ENCODE measurements around the gene SPAG7. TPM values are rescaled to one million over a fixed set of nuclear protein-coding genes. Genes with fewer than 3 reads are reported as not detected.
"Not testable (repeated sequence)": the region's sequence is repeated elsewhere in the genome, so short reads cannot be mapped to it uniquely, and the experiment has no call there.

SPAG7 gene
- total RNA-seq, 1 experiment from 2014 or later: 43.4 TPM

- CTCF ChIA-PET: no interaction called here
- no peaks in the 10 kb centered on the region for H3K9me3 ChIP-seq (ENCODE audit: control insufficient read depth, insufficient read depth, low read depth, low read length)
- intact Hi-C loops (cut with micrococcal nuclease; ENCODE audit: unreplicated experiment): no loop called here
- no peak for TF ChIP-seq POLR2AphosphoS5 (IDR thresholded peaks at IDR 0.05; ENCODE audit: low read depth, low read length)
- H3K27me3 ChIP-seq (ENCODE audit: control insufficient read depth, insufficient read depth, low read length): no peaks in the 10 kb centered on the region
- POLR2A ChIA-PET: interaction anchor here (0.7 kb wide), 1 partner anchor 67 kb away, joined by 8 read pairs; no protein-coding TSS in a partner anchor
- BruUV-seq (replicated peaks): no TSS peak
- H3K4me1 ChIP-seq (ENCODE audit: control insufficient read depth, insufficient read depth, low read length): no peaks in the 10 kb centered on the region
- no peak for DNase-seq (ENCODE audit: low read depth, low spot score)
- no peak for ATAC-seq
- in situ Hi-C loops (cut with HindIII; ENCODE audit: low pct_unique_long_range_greater_than_20kb, low sequenced_read_pairs): no loop called here
- no peaks in the 10 kb centered on the region for H3K36me3 ChIP-seq (ENCODE audit: control insufficient read depth, insufficient read depth, low read length)
- no peak overlapping the region for H3K27ac ChIP-seq (ENCODE audit: low read length)
- H3K4me3 ChIP-seq (ENCODE audit: low read depth in 2 of 2, low read length in 2 of 2): no peak overlapping the region
Observed at GRCh38 chr17:4919511-4920047, 48.0 kb downstream of the SPAG7 start.

DNA sequence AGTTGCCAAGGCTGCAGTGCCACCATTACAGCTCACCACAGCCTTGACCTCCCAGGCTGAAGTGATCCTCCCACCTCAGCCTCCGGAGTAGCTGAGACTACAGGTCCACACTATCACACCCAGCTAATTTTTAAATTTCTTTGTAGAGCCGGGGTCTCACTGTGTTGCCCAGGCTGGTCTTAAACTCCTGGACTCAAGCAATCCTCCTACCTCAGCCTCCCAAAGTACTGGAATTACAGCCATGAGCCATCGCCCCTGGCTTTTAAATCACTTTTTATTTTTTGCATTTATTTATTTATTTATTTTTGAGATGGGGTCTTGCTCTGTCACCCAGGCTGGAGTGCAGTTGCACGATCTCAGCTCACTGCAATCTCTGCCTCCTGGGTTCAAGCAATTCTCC, 53.1 kb downstream of the SPAG7 start:
- ATAC-seq; BruUV-seq (replicated peaks); H3K9me3 ChIP-seq (ENCODE audit: control insufficient read depth, insufficient read depth, low read depth, low read length); H3K27ac ChIP-seq (ENCODE audit: low read length); H3K4me1 ChIP-seq (ENCODE audit: control insufficient read depth, insufficient read depth, low read length); in situ Hi-C loops (cut with HindIII; ENCODE audit: low pct_unique_long_range_greater_than_20kb, low sequenced_read_pairs); H3K27me3 ChIP-seq (ENCODE audit: control insufficient read depth, insufficient read depth, low read length); POLR2A ChIA-PET; H3K4me3 ChIP-seq (ENCODE audit: low read depth in 2 of 2, low read length in 2 of 2); intact Hi-C loops (cut with micrococcal nuclease; ENCODE audit: unreplicated experiment); DNase-seq (ENCODE audit: low read depth, low spot score); H3K36me3 ChIP-seq (ENCODE audit: control insufficient read depth, insufficient read depth, low read length); CTCF ChIA-PET: not testable (repeated sequence)

- intact Hi-C loops (cut with micrococcal nuclease; ENCODE audit: unreplicated experiment) (no loop called here), in situ Hi-C loops (cut with HindIII; ENCODE audit: low pct_unique_long_range_greater_than_20kb, low sequenced_read_pairs) (no loop called here)
- Histone ChIP-seq H3K36me3 (ENCODE audit: control insufficient read depth, insufficient read depth, low read length) (no peaks in the 10 kb centered on the region), H3K27me3 (ENCODE audit: control insufficient read depth, insufficient read depth, low read length) (no peaks in the 10 kb centered on the region), H3K9me3 (ENCODE audit: control insufficient read depth, insufficient read depth, low read depth, low read length) (no peaks in the 10 kb centered on the region), H3K27ac (ENCODE audit: low read length) (no peak overlapping the region), H3K4me1 (ENCODE audit: control insufficient read depth, insufficient read depth, low read length) (no peaks in the 10 kb centered on the region), H3K4me3 (ENCODE audit: low read depth in 2 of 2, low read length in 2 of 2) (no peak overlapping the region)
- ATAC-seq (no peak), DNase-seq (ENCODE audit: low read depth, low spot score) (no peak)
- ChIA-PET POLR2A (interaction anchor here (0.6 kb wide), 1 partner anchor 110 kb away, joined by 3 read pairs; no protein-coding TSS in a partner anchor), CTCF (no interaction called here)
- no TSS peak for BruUV-seq (replicated peaks)
- TF ChIP-seq TCF7L2 (IDR thresholded peaks at IDR 0.05; ENCODE audit: low read depth, low read length): no peak
- TF ChIP-seq, protein P1, sequence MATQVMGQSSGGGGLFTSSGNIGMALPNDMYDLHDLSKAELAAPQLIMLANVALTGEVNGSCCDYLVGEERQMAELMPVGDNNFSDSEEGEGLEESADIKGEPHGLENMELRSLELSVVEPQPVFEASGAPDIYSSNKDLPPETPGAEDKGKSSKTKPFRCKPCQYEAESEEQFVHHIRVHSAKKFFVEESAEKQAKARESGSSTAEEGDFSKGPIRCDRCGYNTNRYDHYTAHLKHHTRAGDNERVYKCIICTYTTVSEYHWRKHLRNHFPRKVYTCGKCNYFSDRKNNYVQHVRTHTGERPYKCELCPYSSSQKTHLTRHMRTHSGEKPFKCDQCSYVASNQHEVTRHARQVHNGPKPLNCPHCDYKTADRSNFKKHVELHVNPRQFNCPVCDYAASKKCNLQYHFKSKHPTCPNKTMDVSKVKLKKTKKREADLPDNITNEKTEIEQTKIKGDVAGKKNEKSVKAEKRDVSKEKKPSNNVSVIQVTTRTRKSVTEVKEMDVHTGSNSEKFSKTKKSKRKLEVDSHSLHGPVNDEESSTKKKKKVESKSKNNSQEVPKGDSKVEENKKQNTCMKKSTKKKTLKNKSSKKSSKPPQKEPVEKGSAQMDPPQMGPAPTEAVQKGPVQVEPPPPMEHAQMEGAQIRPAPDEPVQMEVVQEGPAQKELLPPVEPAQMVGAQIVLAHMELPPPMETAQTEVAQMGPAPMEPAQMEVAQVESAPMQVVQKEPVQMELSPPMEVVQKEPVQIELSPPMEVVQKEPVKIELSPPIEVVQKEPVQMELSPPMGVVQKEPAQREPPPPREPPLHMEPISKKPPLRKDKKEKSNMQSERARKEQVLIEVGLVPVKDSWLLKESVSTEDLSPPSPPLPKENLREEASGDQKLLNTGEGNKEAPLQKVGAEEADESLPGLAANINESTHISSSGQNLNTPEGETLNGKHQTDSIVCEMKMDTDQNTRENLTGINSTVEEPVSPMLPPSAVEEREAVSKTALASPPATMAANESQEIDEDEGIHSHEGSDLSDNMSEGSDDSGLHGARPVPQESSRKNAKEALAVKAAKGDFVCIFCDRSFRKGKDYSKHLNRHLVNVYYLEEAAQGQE (IDR thresholded peaks at IDR 0.05; ENCODE audit: insufficient read depth in 1 of 2, low read depth in 2 of 2, low read length in 1 of 2): no peak
- no peak for TF ChIP-seq POLR2AphosphoS5 (IDR thresholded peaks at IDR 0.05; ENCODE audit: low read depth, low read length)
- TF ChIP-seq SIN3A (IDR thresholded peaks at IDR 0.05; ENCODE audit: borderline replicate concordance, insufficient read depth, low read depth, low read length): no peak
- TF ChIP-seq CTCF (IDR thresholded peaks at IDR 0.05): no peak
Observed at GRCh38 chr17:4913994-4914393, 53.6 kb downstream of the SPAG7 start.

Small RNA genes lying within 50 kb of the gene (microRNA-seq; reads per million reads assigned to microRNA genes)
- not detected for gene MIR6864 (ENCODE audit: unreplicated experiment)
- gene MIR6865 (ENCODE audit: unreplicated experiment): not detected

Other genes with a start within 250 kb of the SPAG7 start
- 12.5 TPM for gene MED11, start 236.4 kb downstream of the SPAG7 start, total RNA-seq (2021; ENCODE audit: unreplicated experiment)
- 0.28 TPM for gene ZMYND15, start 228.0 kb downstream of the SPAG7 start, total RNA-seq (2021; ENCODE audit: unreplicated experiment)
- gene CXCL16, start 227.9 kb downstream of the SPAG7 start, total RNA-seq (2021; ENCODE audit: unreplicated experiment): 5.3 TPM
- gene TM4SF5, start 195.9 kb downstream of the SPAG7 start, total RNA-seq (2021; ENCODE audit: unreplicated experiment): not detected
- 0.49 TPM for gene VMO1, start 181.5 kb downstream of the SPAG7 start, total RNA-seq (2021; ENCODE audit: unreplicated experiment)
- gene GLTPD2, start 178.9 kb downstream of the SPAG7 start, total RNA-seq (2021; ENCODE audit: unreplicated experiment): not detected
- gene PSMB6, start 171.7 kb downstream of the SPAG7 start, total RNA-seq (2021; ENCODE audit: unreplicated experiment): 156 TPM
- 40.2 TPM for gene PLD2, start 160.7 kb downstream of the SPAG7 start, total RNA-seq (2021; ENCODE audit: unreplicated experiment)
- 78.2 TPM for gene MINK1, start 134.5 kb downstream of the SPAG7 start, total RNA-seq (2021; ENCODE audit: unreplicated experiment)
- 2.4 TPM for gene C17orf107, start 68.3 kb downstream of the SPAG7 start, total RNA-seq (2021; ENCODE audit: unreplicated experiment)
- gene CHRNE, start 64.7 kb downstream of the SPAG7 start, total RNA-seq (2021; ENCODE audit: unreplicated experiment): 0.13 TPM
- gene GP1BA, start 35.5 kb downstream of the SPAG7 start, total RNA-seq (2021; ENCODE audit: unreplicated experiment): 0.15 TPM
- gene SLC25A11, start 27.8 kb downstream of the SPAG7 start, total RNA-seq (2021; ENCODE audit: unreplicated experiment): 65.9 TPM
- 95.8 TPM for gene RNF167, start 27.5 kb downstream of the SPAG7 start, total RNA-seq (2021; ENCODE audit: unreplicated experiment)
- 1,074 TPM for gene PFN1, start 19.3 kb downstream of the SPAG7 start, total RNA-seq (2021; ENCODE audit: unreplicated experiment)
- 23.4 TPM for gene ENO3, start 16.7 kb downstream of the SPAG7 start, total RNA-seq (2021; ENCODE audit: unreplicated experiment)
- gene CAMTA2, start 19.9 kb upstream of the SPAG7 start, total RNA-seq (2021; ENCODE audit: unreplicated experiment): 22.7 TPM
- gene INCA1, start 29.7 kb upstream of the SPAG7 start, total RNA-seq (2021; ENCODE audit: unreplicated experiment): 1.7 TPM
- 117 TPM for gene KIF1C, start 30.1 kb upstream of the SPAG7 start, total RNA-seq (2021; ENCODE audit: unreplicated experiment)
- gene SLC52A1, start 67.6 kb upstream of the SPAG7 start, total RNA-seq (2021; ENCODE audit: unreplicated experiment): 0.54 TPM
- not detected for gene ZFP3, start 110.7 kb upstream of the SPAG7 start, total RNA-seq (2021; ENCODE audit: unreplicated experiment)
- 8.7 TPM for gene ZNF232, start 144.1 kb upstream of the SPAG7 start, total RNA-seq (2021; ENCODE audit: unreplicated experiment)
- gene USP6, start 148.2 kb upstream of the SPAG7 start, total RNA-seq (2021; ENCODE audit: unreplicated experiment): 0.08 TPM
- gene ZNF594, start 224.1 kb upstream of the SPAG7 start, total RNA-seq (2021; ENCODE audit: unreplicated experiment): 5.6 TPM

Measured in Panc1 (cell line).